ENCODE results near the gene RPL7L1.

The RPL7L1 gene

DNA sequence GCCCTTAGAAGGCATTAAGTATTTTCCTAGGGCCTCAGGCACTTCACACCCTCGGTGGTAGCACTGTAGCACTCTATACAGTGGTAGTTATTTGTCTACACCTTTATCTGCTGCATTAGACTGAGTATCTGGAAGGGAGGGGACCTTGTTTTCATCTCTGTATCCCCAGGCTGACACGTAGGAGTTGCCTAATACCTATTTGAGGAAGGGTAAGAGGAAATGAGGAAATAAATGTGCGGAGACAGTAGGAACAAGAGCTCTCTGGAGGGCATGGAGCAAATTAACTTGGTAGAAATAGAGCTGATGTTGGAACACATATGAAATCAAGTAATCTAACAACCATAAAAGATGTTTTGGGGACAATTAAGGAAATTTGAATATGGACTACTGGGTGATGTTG, 53.8 kb downstream of the RPL7L1 start:
- no peak for DNase-seq (ENCODE audit: low read depth)

DNA sequence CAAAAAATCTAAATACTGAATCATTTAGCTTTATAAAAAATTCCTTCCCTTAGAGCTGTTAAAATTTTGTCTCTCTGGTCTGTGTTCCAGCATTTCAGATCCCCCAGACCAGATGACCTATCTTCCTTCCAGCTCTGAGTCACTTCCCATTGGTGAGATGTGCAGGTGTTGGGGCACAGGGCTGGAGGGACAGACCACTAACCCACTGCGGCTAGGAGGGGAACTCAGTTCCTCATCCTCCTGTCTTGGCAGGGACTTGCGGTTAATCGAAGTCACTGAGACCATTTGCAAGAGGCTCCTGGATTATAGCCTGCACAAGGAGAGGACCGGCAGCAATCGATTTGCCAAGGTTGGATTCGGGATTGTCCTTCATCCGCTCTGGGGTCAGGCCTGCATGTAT, 55.9 kb downstream of the RPL7L1 start:
- DNase-seq (ENCODE audit: low read depth) = no peak

DNA sequence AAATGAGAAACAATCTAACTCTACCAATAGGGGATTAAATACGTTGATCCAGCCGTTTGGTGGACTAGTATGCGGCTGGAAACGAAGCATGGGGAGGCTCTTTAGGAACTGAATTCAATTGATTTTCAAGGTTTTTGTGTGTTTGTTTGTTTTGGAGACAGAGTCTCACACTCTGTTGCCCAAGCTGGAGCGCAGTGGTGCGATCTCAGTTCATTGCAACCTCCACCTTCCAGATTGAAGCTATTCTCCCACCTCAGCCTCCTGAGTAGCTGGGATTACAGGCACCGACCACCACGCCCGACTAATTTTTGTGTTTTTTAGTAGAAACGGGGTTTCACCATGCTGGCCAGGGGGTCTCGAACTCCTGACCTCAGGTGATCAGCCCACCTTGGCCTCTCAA, 57.0 kb downstream of the RPL7L1 start:
- no peak for DNase-seq (ENCODE audit: low read depth)

DNA sequence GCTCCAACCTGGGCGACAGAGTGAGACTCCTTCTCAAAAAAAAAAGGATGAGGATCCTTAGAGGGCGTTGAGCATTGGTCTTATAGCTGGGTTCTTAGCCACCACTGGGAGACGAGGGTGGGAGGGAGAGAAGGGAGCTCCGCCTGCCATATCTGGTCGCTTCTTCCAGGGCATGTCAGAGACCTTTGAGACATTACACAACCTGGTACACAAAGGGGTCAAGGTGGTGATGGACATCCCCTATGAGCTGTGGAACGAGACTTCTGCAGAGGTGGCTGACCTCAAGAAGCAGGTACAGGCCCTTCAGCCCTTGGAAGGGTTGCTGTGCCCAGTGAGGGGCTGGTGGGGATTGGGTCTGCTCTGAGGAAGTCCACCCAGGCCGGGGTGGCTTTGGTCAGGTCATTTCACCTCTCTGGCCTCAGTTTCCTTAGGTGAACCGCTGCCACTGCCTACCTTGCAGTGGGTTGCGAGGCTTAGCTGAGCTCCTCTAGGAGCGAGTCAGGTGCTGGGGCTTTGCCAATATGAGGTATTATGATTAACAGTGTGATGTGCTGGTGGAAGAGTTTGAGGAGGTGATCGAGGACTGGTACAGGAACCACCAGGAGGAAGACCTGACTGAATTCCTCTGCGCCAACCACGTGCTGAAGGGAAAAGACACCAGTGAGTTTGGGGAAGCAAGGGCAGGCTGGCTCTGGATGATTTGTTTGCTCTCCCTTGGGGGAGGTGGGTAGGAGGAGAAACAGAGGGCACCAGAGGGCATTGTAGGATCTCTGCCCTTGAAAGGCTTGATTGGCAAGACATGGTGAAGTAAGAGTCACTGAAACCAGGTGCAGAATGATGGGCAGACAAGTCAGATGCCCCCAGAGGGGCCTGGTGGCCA, 58.4 kb downstream of the RPL7L1 start:
- no peak for DNase-seq (ENCODE audit: low read depth)

DNA sequence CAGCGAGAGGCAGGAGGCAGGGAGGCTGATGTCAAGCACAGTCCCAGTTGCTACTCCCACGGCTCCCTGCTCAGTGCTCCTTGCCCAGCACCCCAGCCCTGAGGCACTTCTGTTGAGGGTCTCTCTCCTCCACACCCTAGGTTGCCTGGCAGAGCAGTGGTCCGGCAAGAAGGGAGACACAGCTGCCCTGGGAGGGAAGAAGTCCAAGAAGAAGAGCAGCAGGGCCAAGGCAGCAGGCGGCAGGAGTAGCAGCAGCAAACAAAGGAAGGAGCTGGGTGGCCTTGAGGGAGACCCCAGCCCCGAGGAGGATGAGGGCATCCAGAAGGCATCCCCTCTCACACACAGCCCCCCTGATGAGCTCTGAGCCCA, 59.0 kb downstream of the RPL7L1 start:
- DNase-seq (ENCODE audit: low read depth) = no peak

DNA sequence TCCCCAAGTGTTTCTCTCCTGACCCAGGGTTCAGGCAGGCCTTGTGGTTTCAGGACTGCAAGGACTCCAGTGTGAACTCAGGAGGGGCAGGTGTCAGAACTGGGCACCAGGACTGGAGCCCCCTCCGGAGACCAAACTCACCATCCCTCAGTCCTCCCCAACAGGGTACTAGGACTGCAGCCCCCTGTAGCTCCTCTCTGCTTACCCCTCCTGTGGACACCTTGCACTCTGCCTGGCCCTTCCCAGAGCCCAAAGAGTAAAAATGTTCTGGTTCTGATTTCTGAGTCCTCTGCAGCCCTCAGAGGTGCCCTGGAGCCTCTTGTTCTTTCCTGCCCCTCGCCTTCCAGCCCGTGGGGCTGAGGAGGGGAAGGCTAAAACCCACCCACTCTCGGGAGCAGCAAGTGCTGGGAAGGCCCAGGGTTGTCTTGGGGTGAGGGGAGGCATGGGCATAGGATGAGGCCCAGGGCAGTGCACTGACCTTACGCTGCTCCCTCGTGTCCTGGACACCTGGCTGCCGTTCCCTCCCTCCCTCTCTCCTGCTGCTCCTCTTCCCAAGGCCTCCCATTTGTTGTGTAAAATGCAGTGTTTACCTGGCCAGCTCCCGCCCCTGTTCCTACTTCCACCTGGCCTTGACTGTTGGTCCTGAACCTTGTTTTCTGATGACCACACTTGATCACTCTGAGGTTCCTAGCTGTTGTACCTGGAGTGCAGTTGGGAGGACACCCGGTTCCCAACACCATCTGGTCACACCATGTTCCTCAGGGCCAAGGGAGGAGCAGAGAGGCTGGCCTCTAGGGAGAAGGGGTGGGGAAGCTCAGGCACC, 59.8 kb downstream of the RPL7L1 start:
- no peak for DNase-seq (ENCODE audit: low read depth)

All from stimulated activated CD8-positive, alpha-beta memory T cell treated with anti-CD3 and anti-CD28 coated beads, Interleukin-15, amount 100 ng/mL, for 1 hour (primary cell).